Measurements from ENCODE around the gene TRH.
A peak's percentile ranks its signal among the peaks of the same experiment; 100 is the strongest.

Gene TRH

GRCh38 chr3:129974564-129974832 lies at the start of gene TRH:
TSS of gene TRH (plus strand) at chr3:129974720. CDS start at chr3:129975817, 1,097 bp downstream.
- no peak for DNase-seq

- no peak for DNase-seq
These were observed 47.4 kb upstream of the TRH start for GRCh38 chr3:129927072-129927471.

- DNase-seq = no peak
These were observed 45.1 kb upstream of the TRH start for GRCh38 chr3:129929383-129929782.

GRCh38 chr3:129933471-129933870 lies 41.0 kb upstream of the TRH start:
- DNase-seq = no peak

- peak; percentile 29 for DNase-seq
These were observed 40.0 kb upstream of the TRH start for GRCh38 chr3:129934234-129935123.

GRCh38 chr3:129936757-129937156 lies 37.8 kb upstream of the TRH start:
- DNase-seq = no peak

GRCh38 chr3:129937717-129938116 lies 36.8 kb upstream of the TRH start:
- no peak for DNase-seq

GRCh38 chr3:129938140-129938930 lies 36.2 kb upstream of the TRH start:
- no peak for DNase-seq

- DNase-seq = no peak
These were observed 34.4 kb upstream of the TRH start for GRCh38 chr3:129940086-129940485.

GRCh38 chr3:129942296-129942695 lies 32.2 kb upstream of the TRH start:
- peak; percentile 67 for DNase-seq

GRCh38 chr3:129943020-129943419 lies 31.5 kb upstream of the TRH start:
- DNase-seq = no peak

GRCh38 chr3:129944709-129945108 lies 29.8 kb upstream of the TRH start:
- DNase-seq = no peak

- DNase-seq = no peak
These were observed 26.8 kb upstream of the TRH start for GRCh38 chr3:129947538-129948240.

GRCh38 chr3:129950318-129951046 lies 24.0 kb upstream of the TRH start:
- DNase-seq = no peak

GRCh38 chr3:129952556-129953355 lies 21.8 kb upstream of the TRH start:
- DNase-seq = no peak

- no peak for DNase-seq
These were observed 20.9 kb upstream of the TRH start for GRCh38 chr3:129953621-129954020.

- DNase-seq = no peak
These were observed 20.0 kb upstream of the TRH start for GRCh38 chr3:129954514-129954913.

- DNase-seq = no peak
These were observed 17.6 kb upstream of the TRH start for GRCh38 chr3:129956936-129957335.

- DNase-seq = no peak
These were observed 15.8 kb upstream of the TRH start for GRCh38 chr3:129958755-129959154.

GRCh38 chr3:129961141-129961541 lies 13.4 kb upstream of the TRH start:
- no peak for DNase-seq

- DNase-seq = no peak
These were observed 11.9 kb upstream of the TRH start for GRCh38 chr3:129962600-129962999.

GRCh38 chr3:129965937-129966336 lies 8.6 kb upstream of the TRH start:
- DNase-seq = no peak
